Astrocyte of the cerebellum (primary cell): ENCODE measurements around the gene STOML2.

Experiments
- DNase-seq: peaks from one replicate; pipeline ENCODE4 v3.0.0-alpha.2; 2011; ENCODE audit warnings: low read depth
- H3K4me3 ChIP-seq: 2 replicates; pipeline ENCODE4 v1.5.1; 2011; ENCODE audit warnings: mild to moderate bottlenecking, low read depth, low read length, moderate library complexity
- CTCF ChIP-seq: IDR thresholded peaks from 2 replicates; pipeline ENCODE4 v1.5.1; 2012; ENCODE audit warnings: low read length, low read depth, moderate library complexity, mild to moderate bottlenecking; ENCODE audit errors: missing control alignments
- in situ Hi-C: cut with HindIII; loops from 2 replicates; pipeline ENCODE4 v1.10.0; 2017; ENCODE audit warnings: low sequenced_read_pairs

STOML2 gene

GRCh38 chr9:35116898-35117551 is 14.1 kb upstream of the STOML2 start:
- in situ Hi-C loops: no loop called here
- peak overlapping the region; percentile 68 for H3K4me3 ChIP-seq
- DNase-seq: peak; percentile 90
- peak; percentile 93 for TF ChIP-seq CTCF

GRCh38 chr9:35116539-35116897 is 13.6 kb upstream of the STOML2 start:
- peak overlapping the region; percentile 68 for H3K4me3 ChIP-seq
- no peak for TF ChIP-seq CTCF
- no peak for DNase-seq
- in situ Hi-C loops: no loop called here

GRCh38 chr9:35115680-35116538 is 13.0 kb upstream of the STOML2 start, which contains the start of gene ATOSB:
Gene ATOSB (minus strand): TSS chr9:35115862. CDS start chr9:35108274, 7,588 bp downstream.
- no peak for TF ChIP-seq CTCF
- in situ Hi-C loops: no loop called here
- H3K4me3 ChIP-seq: peak within 1 kb of the TSS; percentile 68
- DNase-seq: peak; percentile 93

- H3K4me3 ChIP-seq: peak overlapping the region; percentile 68
- in situ Hi-C loops: no loop called here
- DNase-seq: no peak
- TF ChIP-seq CTCF: no peak
Measured at GRCh38 chr9:35114840-35115628, 12.1 kb upstream of the STOML2 start.

GRCh38 chr9:35114113-35114839 is 11.3 kb upstream of the STOML2 start:
- TF ChIP-seq CTCF: no peak
- peak; percentile 76 for DNase-seq
- in situ Hi-C loops: no loop called here
- peak overlapping the region; percentile 68 for H3K4me3 ChIP-seq
